HS-27A (cell line): ENCODE measurements around the gene RFX6.

Source experiments
- DNase-seq: peaks from one replicate; pipeline ENCODE4 v3.0.0-alpha.2; 2012; ENCODE audit warnings: low read depth, missing footprints

RFX6 gene

GRCh38 chr6:116895935-116896334 is 18.9 kb downstream of the RFX6 start:
- DNase-seq = no peak

DNA sequence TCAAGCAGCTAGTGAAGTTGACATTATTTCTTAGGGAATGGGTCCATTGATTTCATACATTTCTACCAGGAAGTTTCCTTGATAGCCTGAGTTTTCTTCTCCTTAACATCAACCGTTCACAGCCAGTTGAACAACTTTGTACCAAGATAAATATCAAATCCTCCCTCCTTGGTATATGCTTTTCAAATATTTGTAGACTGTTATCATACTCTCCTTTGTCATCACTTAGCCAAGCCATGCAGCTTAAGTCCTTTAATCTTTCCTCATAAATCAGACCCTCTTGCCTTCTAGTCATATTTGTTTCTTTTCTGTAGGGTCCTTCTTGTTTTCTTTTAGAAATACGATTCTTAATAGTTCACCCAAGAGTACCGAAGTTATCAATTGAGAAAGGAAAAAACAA is 25.6 kb downstream of the RFX6 start:
- no peak for DNase-seq

DNA sequence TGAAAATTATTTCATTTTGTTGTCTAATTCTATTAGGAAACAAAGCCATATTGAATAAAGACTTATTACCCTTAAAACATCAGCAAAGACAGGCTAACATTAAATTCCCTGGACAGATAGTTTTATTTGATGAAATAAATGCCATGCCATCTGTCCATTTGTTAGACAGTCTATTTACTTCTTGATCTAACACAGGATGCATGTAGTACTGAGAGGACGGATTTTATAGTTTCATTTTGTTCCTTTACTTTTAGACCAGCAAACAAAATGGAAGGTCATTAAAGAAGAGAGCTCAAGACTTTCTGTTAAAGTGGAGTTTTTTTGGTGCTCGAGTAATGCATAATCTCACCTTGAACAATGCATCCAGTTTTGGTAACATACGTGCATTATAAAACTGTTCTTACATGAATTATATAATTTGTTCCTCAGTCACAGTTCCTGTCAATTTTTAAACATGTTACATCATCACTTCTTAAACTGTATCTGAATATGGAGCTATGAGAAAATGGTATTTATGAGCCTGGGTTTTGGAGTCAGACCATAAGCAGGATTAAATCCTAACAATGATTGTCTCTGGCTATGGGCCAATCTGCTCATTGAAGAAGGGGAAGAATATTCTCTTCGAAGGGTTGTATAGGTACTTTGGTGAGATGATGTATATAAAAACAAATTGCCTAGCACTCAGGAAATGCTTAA is 46.0 kb downstream of the RFX6 start:
- DNase-seq = no peak

DNA sequence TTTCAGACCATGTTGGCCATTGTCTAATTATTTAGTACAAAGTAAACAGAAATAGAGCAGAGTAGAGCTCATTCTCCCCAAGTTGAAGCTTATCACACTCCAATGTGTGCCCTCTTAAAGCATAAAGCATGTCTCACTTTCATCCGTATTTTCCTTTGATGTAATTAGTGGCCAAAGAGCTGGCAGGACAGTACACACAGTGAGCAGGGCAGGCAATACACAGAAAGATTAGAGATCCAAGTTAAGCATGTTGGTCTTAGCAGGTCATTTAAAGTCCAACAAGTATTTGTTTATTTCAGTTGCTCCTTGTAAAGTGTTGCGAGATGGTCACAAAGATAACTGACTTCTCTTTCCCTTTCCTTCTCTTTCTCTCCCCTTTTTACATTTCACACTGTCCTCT is 47.2 kb downstream of the RFX6 start:
- no peak for DNase-seq

DNA sequence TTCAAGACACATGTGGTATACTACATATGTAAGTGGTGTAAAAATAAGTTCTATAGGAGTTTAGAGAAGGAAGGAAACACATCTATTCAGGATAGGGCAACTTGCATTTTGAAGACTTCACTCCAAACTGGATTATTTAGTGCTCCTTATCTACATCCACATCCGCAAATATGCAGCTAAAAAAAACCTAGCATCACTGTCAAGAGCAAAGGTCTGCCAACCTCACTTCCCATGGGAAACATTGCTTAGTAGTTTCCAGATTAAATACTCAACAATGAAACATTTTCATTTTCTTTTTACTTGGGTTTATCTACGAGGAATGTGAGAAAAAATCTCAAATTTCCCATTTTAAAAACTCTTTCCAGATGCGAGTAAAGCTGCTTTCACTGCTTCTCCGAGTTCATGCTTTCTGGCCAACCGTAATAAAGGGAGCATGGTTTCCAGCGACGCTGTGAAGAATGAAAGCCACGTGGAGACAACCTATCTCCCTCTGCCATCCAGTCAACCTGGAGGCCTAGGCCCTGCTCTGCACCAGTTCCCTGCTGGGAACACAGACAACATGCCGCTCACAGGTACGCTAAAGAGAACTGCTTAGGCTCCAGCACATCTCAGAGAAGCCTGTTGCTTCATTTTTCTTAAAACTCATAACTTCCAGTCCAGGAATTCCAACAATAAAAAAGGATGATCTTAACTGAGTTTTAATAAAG is 48.2 kb downstream of the RFX6 start:
- no peak for DNase-seq

GRCh38 chr6:116928677-116929076 is 51.6 kb downstream of the RFX6 start:
- DNase-seq = no peak

DNA sequence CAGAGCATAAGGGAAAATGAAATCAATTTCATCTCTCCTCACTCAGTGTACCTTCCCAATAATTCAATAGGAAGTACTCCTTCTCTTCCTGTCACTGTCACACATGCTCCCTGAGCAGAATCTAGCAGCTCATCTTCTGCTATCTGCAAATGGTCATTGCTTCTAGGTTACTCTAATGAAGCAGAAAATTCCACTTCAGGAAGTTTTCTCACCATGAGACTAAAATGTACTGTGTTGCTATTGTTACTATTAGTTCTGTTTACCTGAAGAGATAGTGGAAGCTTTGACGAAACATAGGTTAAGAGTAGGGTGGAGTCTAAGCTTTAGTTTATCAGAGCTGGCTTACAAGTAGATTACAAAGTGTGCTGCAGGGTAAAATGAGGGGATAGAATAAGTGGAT is 52.8 kb downstream of the RFX6 start:
- DNase-seq = no peak

DNA sequence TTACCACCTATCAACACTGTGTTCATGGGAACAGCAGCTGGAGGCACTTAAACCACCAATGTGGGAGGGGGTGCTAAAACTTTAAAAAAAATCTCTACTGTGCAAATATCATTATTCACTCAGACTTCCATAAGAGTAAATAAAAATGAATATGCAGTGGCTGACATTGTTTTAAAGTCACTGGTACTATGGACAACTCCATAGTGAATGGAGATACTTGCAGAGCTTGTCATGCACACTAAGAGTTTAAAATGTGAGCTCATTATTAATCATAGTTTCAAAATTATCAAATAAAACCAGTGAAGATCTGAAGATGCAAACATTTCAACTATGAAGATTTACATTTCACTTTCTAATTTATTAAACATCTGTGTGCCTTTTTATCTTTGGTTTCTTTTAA is 54.4 kb downstream of the RFX6 start:
- DNase-seq = no peak

- DNase-seq = no peak
Measured at GRCh38 chr6:116932496-116932895, 55.5 kb downstream of the RFX6 start.

GRCh38 chr6:116933485-116933884 is 56.4 kb downstream of the RFX6 start:
- DNase-seq = no peak

DNA sequence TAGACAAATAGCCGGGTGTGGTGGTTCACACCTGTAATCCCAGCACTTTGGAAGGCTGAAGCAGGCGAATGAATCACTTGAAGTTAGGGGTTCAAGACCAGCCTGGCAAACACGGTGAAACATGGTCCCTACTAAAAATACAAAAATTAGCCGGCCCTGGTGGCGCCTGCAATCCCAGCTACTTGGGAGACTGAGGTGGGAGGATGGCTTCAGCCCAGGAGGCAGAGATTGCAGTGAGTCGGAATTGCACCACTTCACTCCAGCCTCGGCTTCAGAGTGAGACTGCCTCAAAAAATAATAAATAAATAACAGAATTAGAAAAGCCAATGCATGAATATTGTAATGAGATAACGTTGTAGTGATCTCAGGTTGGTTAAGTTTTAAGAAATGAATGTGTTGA is 61.3 kb downstream of the RFX6 start:
- DNase-seq = no peak

- DNase-seq = no peak
Measured at GRCh38 chr6:116941727-116942126, 64.7 kb downstream of the RFX6 start.

- DNase-seq = no peak
Measured at GRCh38 chr6:116945809-116946208, 68.8 kb downstream of the RFX6 start.

DNA sequence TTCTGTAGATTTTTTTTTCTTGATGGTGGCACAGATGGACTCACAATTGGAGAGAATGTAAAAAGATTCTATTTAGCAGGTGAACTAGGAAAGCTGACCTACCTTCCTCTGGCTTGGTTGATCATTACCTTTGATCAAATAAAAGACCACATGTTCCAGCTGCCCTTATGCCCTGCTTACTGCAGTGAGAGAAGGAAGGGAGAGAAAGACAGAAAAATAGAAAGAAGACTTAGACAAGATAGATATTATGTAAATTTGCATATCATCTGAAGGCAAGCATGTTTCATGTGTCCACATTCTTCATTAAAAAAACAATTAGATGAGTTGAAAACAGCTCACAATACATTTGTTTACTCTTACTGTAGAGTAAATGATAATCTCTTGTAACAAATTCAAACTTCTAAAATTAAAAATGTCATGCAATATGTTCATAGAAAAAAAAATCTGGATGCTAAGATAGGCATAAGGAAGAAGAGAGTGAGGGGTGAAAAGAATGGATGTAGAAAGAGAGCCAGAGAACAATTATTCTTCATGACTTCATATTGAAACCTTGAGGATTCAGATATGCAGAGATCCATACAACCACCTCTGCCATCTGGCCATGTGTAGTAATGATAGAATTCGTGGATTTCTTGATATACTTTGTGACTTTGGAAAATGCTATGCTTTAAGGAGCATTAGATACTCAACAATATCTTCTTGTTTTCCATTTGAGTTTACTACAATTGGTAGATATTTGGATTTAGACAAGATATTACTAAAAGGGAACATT is 71.7 kb downstream of the RFX6 start:
- no peak for DNase-seq

DNA sequence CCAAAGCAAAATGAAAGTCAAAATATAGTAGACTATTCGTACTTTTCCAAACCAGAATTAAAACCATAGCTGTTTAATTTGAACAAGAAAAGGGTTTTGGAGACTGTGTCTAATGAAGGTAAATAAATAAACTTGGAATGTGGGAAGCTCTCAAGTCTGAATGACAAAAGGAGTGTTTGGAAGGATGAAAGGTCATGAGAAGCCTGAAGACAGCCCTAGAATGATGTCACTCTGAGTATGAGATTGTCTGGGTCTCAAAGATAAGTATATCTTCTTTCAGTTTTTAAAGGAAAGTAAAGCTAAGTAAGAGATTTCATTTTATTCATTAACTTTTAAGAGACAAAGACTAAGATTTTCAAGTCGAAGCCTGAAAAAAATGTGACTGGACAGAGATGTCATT is 72.9 kb downstream of the RFX6 start:
- no peak for DNase-seq

- DNase-seq = no peak
Measured at GRCh38 chr6:116954335-116954734, 77.3 kb downstream of the RFX6 start.

- DNase-seq = no peak
Measured at GRCh38 chr6:116954938-116955337, 77.9 kb downstream of the RFX6 start.

DNA sequence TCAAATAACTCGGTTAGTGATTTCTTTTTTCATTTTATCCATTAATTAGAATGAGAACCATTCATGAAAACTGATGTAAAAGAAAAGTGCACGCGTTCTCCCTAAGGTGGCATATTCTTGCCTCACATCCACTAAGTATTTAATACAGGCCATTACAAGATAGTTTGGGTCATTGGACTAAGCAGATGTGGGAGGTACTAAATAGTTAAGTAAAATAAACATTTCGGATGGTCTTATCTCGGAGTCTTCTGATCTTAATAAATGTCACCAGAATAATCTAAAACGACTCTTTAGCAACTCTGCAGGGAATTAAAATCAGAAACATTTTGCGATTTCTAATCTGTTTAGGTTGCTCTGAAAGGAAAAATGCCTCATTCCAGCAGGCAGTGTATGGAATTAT is 78.7 kb downstream of the RFX6 start:
- no peak for DNase-seq

DNA sequence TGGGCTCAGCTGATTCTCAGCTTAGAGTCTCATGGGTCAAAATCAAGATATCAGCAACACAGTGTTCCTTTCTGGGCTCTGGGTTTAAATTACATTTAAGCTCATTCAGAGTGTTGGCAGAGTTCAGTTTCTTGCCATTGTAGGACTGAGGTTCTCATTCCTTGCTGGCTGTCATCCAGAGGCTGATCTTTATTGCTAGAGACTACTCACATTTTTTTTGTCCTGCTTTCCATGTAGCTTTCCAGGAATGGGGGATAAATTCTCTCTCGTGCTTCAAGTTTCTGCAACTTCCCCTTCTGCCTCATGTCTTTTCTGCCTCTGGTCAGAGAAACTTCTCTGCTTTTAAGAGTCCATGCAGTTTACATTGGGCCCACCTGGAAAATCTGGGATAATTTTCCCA is 86.9 kb downstream of the RFX6 start:
- no peak for DNase-seq

DNA sequence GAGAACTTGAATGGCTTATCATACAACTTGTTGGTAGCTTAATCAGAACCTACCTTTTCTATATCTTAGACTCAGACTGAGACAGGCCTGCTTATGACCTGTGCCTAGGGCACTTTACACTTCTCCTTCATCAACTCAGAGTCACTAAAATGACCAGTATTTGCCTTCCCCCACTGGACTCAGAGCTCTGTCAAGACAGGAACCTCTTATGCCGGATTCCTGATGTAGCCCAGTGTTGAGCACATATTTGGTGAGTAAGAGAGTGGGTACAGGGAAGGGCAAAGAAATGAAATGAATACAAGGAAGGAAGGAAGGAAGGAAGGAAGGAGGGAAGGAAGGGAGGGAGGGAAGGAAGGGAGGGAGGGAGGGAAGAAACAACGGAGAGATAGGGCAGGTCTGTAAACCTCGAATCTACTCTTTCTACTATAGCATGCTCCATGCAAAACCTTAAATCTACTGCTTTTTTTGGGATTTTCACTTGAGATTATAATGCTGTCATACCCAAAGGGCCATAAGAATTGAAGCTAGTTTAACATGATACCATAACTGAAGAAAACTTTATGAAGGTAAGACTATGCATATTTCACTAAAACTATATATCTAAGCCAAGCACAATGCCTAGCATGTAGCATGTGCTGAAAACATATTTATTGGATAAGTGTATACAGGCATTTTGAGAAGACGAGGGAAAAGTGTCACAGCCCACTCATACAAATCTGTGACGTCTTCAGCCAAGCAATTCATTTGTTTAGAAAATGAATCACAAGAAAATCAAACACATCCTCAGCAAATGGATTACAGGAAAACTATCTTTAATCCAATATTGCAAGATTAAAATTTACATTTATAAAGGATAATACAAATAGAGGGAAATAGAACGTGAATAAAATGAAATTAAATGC is 89.9 kb downstream of the RFX6 start:
- no peak for DNase-seq

- peak; percentile 33 for DNase-seq
Measured at GRCh38 chr6:116969211-116969863, 92.3 kb downstream of the RFX6 start.

GRCh38 chr6:116971959-116972358 is 94.9 kb downstream of the RFX6 start:
- peak; percentile 40 for DNase-seq
